ENCODE measurements around the gene PLCH2. TPM values are rescaled to one million over a fixed set of nuclear protein-coding genes. Genes with fewer than 3 reads are reported as not detected.
"Not testable (repeated sequence)": the region's sequence is repeated elsewhere in the genome, so short reads cannot be mapped to it uniquely, and the experiment has no call there.

The PLCH2 gene
- total RNA-seq, 2 donors from 2014 or later, result 1.1 to 1.9 TPM

GRCh38 chr1:2437617-2438016 lies 38.5 kb upstream of the PLCH2 start:
- Histone ChIP-seq H3K27me3 (replicated peaks; ENCODE audit: insufficient read depth) (no peaks in the 10 kb centered on the region), H3K36me3 (no peaks in the 10 kb centered on the region), H3K4me3 (no peak overlapping the region), H3K27ac (no peak overlapping the region), H3K4me1 (ENCODE audit: control insufficient read depth in 1 of 2, low read depth in 2 of 2) (no peaks in the 10 kb centered on the region), H3K9me3 (no peaks in the 10 kb centered on the region)
- DNase-seq (ENCODE audit: low spot score) (no peak), ATAC-seq (ENCODE audit: insufficient number of reproducible peaks, low FRiP score, low read depth) (no peak)
- no peak for TF ChIP-seq CTCF (IDR thresholded peaks at IDR 0.05)

DNA sequence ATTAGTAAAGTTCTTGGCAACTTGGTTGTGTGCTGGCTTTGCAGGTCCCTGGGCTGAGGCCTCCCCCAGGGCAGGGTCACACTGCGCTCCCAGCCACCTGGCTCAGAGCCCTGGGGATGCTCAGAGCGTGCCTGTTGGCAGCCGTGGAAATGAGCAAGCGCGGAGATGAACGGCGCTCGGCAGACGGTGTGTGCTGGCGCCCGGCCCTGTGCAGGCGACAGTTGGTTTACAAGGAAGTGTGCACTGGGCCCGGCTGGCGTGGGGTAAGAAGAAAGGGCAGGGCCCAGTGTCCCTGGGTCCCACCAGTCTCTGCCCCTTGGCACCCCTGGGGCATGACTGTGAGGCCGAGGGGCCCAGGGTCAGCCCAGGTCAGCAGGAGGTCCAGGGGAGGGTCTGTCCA lies 38.1 kb upstream of the PLCH2 start:
- DNase-seq (ENCODE audit: low spot score), result no peak
- no peaks in the 10 kb centered on the region for H3K36me3 ChIP-seq
- H3K9me3 ChIP-seq, result no peaks in the 10 kb centered on the region
- H3K4me3 ChIP-seq, result no peak overlapping the region
- H3K27ac ChIP-seq, result no peak overlapping the region
- H3K27me3 ChIP-seq (replicated peaks; ENCODE audit: insufficient read depth), result no peaks in the 10 kb centered on the region
- no peak for TF ChIP-seq CTCF (IDR thresholded peaks at IDR 0.05)
- ATAC-seq (ENCODE audit: insufficient number of reproducible peaks, low FRiP score, low read depth), result no peak
- H3K4me1 ChIP-seq (ENCODE audit: control insufficient read depth in 1 of 2, low read depth in 2 of 2), result no peaks in the 10 kb centered on the region

DNA sequence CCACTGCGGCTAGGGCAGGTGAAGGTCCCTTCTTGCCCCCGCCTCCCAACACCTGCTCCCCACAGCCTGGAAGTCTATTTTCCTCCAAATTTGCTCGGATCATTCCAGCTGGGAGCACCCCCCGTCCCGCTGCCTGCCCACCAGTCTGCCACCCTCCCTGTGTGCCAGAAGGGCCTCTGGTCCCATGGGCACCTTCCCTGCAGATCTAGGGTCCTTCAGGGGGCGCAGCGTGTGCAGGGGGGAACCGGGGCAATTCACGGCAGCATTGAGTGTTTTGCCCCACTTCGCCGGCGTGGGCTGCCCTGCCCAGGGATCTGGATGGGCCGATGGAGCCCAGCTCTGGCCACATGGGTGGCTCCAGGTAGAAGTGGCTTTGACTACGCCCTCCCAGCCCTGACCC lies 37.4 kb upstream of the PLCH2 start:
- no peaks in the 10 kb centered on the region for H3K27me3 ChIP-seq (replicated peaks; ENCODE audit: insufficient read depth)

GRCh38 chr1:2439369-2439768 lies 36.7 kb upstream of the PLCH2 start:
- DNase-seq (ENCODE audit: low spot score), result no peak
- TF ChIP-seq CTCF (IDR thresholded peaks at IDR 0.05), result no peak
- Histone ChIP-seq H3K9me3 (no peaks in the 10 kb centered on the region), H3K4me3 (no peak overlapping the region), H3K4me1 (ENCODE audit: control insufficient read depth in 1 of 2, low read depth in 2 of 2) (no peaks in the 10 kb centered on the region), H3K27me3 (replicated peaks; ENCODE audit: insufficient read depth) (no peaks in the 10 kb centered on the region), H3K36me3 (no peaks in the 10 kb centered on the region), H3K27ac (no peak overlapping the region)
- no peak for ATAC-seq (ENCODE audit: insufficient number of reproducible peaks, low FRiP score, low read depth)

More for the DNA sequence above, 37.4 kb upstream of the PLCH2 start:
- Histone ChIP-seq H3K36me3 (no peaks in the 10 kb centered on the region), H3K4me1 (ENCODE audit: control insufficient read depth in 1 of 2, low read depth in 2 of 2) (no peaks in the 10 kb centered on the region), H3K27ac (no peak overlapping the region), H3K9me3 (no peaks in the 10 kb centered on the region), H3K4me3 (no peak overlapping the region)
- no peak for DNase-seq (ENCODE audit: low spot score)
- no peak for TF ChIP-seq CTCF (IDR thresholded peaks at IDR 0.05)
- no peak for ATAC-seq (ENCODE audit: insufficient number of reproducible peaks, low FRiP score, low read depth)

DNA sequence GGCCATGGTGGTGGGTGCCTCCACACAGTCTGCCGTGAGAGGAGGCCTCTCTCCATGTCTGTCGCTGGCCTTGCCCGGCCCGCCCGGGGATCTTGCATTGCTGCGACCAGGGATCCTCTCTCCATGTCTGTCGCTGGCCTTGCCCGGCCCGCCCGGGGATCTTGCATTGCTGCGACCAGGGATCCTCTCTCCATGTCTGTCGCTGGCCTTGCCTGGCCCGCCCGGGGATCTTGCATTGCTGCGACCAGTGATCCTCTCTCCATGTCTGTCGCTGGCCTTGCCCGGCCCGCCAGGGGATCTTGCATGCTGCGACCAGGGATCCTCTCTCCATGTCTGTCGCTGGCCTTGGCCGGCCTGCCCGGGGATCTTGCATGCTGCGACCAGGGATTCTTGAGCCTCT lies 35.7 kb upstream of the PLCH2 start:
- not testable (repeated sequence) for H3K9me3 ChIP-seq; H3K27ac ChIP-seq; DNase-seq (ENCODE audit: low spot score); H3K4me1 ChIP-seq (ENCODE audit: control insufficient read depth in 1 of 2, low read depth in 2 of 2); H3K36me3 ChIP-seq; H3K27me3 ChIP-seq (replicated peaks; ENCODE audit: insufficient read depth); H3K4me3 ChIP-seq; ATAC-seq (ENCODE audit: insufficient number of reproducible peaks, low FRiP score, low read depth)

- Histone ChIP-seq H3K4me1 (ENCODE audit: control insufficient read depth in 1 of 2, low read depth in 2 of 2) (no peaks in the 10 kb centered on the region), H3K4me3 (no peak overlapping the region), H3K27me3 (replicated peaks; ENCODE audit: insufficient read depth) (no peaks in the 10 kb centered on the region), H3K36me3 (no peaks in the 10 kb centered on the region), H3K27ac (no peak overlapping the region), H3K9me3 (no peaks in the 10 kb centered on the region)
- ATAC-seq (ENCODE audit: insufficient number of reproducible peaks, low FRiP score, low read depth) (no peak), DNase-seq (ENCODE audit: low spot score) (no peak)
- TF ChIP-seq CTCF (IDR thresholded peaks at IDR 0.05), result no peak
Measured at GRCh38 chr1:2441746-2442145, 34.3 kb upstream of the PLCH2 start.
